ENCODE results near the gene GPR156. TPM values are rescaled to one million over a fixed set of nuclear protein-coding genes. Genes with fewer than 3 reads are reported as not detected.

Gene GPR156
- total RNA-seq, 2 donors from 2014 or later = 1.1 to 1.2 TPM

DNA sequence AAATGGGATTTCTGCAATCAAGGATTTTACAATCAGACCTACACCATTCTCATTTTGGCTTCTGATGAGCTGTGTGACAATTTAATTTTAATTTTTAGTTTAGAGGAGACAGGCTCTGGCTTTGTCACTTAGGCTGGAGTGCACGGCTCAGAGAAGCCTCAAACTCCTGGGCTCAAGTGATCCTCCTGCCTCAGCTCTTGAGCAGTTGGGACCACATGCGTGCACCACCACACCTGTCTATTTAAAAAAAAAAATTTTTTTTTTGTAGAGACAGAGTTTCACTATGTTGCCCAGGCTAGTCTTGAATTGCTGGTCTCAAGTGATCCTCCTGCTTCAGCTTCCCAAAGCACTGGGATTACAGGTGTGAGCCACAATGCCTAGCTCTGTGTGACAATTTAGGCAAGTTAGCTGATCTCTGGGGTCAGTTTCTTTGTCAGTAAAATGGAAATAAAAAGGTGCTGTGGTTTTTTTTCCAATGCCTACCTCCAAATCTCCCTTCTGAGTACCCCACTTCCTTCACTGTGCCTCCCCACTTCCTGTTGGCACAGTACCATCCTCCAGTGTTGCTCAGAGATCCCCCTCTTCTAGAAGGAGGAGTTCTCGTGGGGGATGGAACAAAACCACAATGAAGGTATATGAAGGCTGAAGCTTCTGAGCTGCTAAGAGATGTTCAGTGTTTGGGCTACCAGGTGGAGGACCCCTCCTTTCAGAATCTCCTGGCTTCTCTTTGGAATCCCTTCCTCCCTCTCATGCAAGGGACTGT, 136.7 kb downstream of the GPR156 start:
- Histone ChIP-seq H3K27me3 (ENCODE audit: control insufficient read depth, insufficient read depth, low read length, poor library complexity, severe bottlenecking) (no peaks in the 10 kb centered on the region), H3K9me3 (ENCODE audit: control insufficient read depth, low read length) (no peaks in the 10 kb centered on the region), H3K36me3 (ENCODE audit: control insufficient read depth, insufficient read depth, low read length) (no peaks in the 10 kb centered on the region), H3K9ac (ENCODE audit: extremely low read depth, low read length, poor library complexity, severe bottlenecking) (no peak overlapping the region), H3K27ac (ENCODE audit: low read depth, low read length) (no peak overlapping the region), H3K4me1 (ENCODE audit: control insufficient read depth, insufficient read depth, low read length) (peaks cover 7% of the 10 kb centered on the region), H3K4me3 (ENCODE audit: low read length) (no peak overlapping the region)
- TF ChIP-seq, protein P1, sequence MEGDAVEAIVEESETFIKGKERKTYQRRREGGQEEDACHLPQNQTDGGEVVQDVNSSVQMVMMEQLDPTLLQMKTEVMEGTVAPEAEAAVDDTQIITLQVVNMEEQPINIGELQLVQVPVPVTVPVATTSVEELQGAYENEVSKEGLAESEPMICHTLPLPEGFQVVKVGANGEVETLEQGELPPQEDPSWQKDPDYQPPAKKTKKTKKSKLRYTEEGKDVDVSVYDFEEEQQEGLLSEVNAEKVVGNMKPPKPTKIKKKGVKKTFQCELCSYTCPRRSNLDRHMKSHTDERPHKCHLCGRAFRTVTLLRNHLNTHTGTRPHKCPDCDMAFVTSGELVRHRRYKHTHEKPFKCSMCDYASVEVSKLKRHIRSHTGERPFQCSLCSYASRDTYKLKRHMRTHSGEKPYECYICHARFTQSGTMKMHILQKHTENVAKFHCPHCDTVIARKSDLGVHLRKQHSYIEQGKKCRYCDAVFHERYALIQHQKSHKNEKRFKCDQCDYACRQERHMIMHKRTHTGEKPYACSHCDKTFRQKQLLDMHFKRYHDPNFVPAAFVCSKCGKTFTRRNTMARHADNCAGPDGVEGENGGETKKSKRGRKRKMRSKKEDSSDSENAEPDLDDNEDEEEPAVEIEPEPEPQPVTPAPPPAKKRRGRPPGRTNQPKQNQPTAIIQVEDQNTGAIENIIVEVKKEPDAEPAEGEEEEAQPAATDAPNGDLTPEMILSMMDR (conservative IDR thresholded peaks at IDR 0.05) = no peak
- H3K36me3 Mint-ChIP-seq (ENCODE audit: low read depth) = no peaks in the 10 kb centered on the region
- H3K4me3 Mint-ChIP-seq = no peak overlapping the region
- peak overlapping the region; percentile 65 for H3K27ac Mint-ChIP-seq
- no peak for DNase-seq
- WGBS, 2 experiments (ENCODE audit: insufficient coverage in 1 of 2, insufficient read length in 1 of 2) = 95% methylated on average over 3 of the region's 3 CpGs; no CpG with 5 or more reads in 1 of the 2 experiments
- peaks cover 8% of the 10 kb centered on the region for H3K9me3 Mint-ChIP-seq
- peaks cover 36% of the 10 kb centered on the region for H3K4me1 Mint-ChIP-seq
- peaks cover 4% of the 10 kb centered on the region for H3K27me3 Mint-ChIP-seq (ENCODE audit: insufficient read depth)

DNA sequence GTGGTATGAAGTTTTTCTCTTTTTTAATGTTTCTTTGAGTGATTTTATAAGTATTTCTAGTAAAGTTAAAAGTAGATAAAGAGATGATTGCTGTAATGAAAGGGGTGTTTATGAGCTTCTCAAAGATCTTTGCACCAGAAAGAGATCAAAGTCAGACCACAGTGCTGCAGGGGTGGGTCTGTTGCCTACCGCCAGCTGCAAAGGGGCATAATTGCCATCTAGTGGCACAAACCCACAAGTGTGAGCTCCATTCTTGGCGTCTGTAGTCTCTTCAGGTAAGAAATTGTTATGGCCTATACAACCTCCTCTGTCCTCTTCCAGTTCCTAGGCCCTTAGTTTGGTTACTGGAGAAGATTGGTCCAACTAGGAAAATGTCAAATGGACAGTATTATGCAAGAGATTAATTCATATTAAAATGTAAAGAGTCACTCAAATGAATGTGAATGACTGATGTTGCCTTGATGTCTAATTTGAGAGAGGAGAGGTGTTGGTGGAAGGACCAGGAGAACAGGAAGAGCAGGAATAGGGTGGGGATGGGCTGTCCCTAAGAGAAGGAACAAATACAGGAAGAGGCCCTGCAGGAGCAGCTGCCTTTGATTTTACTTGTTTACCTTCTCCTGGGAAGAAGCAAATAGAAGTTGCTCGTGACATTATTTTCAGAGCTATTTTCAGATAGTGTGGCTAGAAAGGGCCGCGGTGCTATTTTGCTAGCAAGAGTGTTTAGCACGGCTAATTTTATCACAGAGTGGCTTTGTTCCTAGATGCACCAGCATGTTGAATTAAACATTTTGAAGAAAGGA, 137.8 kb downstream of the GPR156 start:
- no peaks in the 10 kb centered on the region for H3K36me3 Mint-ChIP-seq (ENCODE audit: low read depth)
- peak overlapping the region; percentile 65 for H3K27ac Mint-ChIP-seq
- peaks cover 36% of the 10 kb centered on the region for H3K4me1 Mint-ChIP-seq
- H3K27me3 Mint-ChIP-seq (ENCODE audit: insufficient read depth) = no peaks in the 10 kb centered on the region
- TF ChIP-seq, protein P1 (conservative IDR thresholded peaks at IDR 0.05) = peak; percentile 61
- WGBS, 2 experiments (ENCODE audit: insufficient coverage in 1 of 2, insufficient read length in 1 of 2) = 53 to 66% methylated on average over 5 to 6 of the region's 6 CpGs
- Histone ChIP-seq H3K27ac (ENCODE audit: low read depth, low read length) (no peak overlapping the region), H3K4me3 (ENCODE audit: low read length) (no peak overlapping the region), H3K9ac (ENCODE audit: extremely low read depth, low read length, poor library complexity, severe bottlenecking) (no peak overlapping the region), H3K4me1 (ENCODE audit: control insufficient read depth, insufficient read depth, low read length) (peaks cover 7% of the 10 kb centered on the region), H3K9me3 (ENCODE audit: control insufficient read depth, low read length) (no peaks in the 10 kb centered on the region), H3K27me3 (ENCODE audit: control insufficient read depth, insufficient read depth, low read length, poor library complexity, severe bottlenecking) (no peaks in the 10 kb centered on the region), H3K36me3 (ENCODE audit: control insufficient read depth, insufficient read depth, low read length) (no peaks in the 10 kb centered on the region)
- peak; percentile 56 for DNase-seq
- H3K4me3 Mint-ChIP-seq = peak overlapping the region; percentile 4
- no peaks in the 10 kb centered on the region for H3K9me3 Mint-ChIP-seq

DNA sequence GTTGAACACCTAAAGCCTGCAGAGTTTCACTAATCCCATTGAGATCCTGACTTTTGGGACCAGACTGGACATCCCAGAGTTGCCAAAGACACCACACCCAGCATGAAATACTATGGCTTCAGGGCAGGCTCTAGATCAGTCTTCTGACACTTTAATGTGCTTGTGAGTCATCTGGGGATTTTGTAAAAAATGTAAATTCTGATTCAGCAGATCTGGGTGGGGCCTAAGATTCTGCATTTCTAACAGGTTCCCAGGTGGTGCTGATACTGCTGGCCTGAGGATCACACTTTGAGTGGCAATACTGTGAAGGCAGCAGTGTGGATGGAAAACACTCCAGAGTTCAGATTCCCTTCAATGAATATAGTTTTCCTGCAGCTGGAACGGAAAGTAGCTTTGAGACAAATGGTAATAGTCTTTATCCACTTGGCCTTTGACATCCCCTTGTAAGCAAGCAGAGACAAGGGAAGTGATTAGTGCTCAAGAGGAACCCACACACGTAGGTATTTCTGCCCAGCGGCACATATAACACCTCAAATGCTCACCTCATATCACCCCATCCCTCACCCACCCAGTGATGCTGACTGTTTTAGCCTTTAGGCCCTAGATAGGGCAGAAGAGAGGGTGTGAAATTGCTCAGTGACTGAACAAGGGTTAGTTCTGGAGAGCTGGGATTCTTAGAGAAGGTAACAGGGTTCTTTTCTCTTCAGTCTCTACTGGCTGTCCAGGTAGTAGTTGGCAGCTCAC, 139.3 kb downstream of the GPR156 start:
- peak overlapping the region; percentile 69 for H3K27ac Mint-ChIP-seq
- H3K36me3 Mint-ChIP-seq (ENCODE audit: low read depth) = no peaks in the 10 kb centered on the region
- no peak overlapping the region for H3K27ac ChIP-seq (ENCODE audit: low read depth, low read length)
- peaks cover 5% of the 10 kb centered on the region for H3K9me3 Mint-ChIP-seq
- H3K4me1 Mint-ChIP-seq = peaks cover 36% of the 10 kb centered on the region
- H3K9ac ChIP-seq (ENCODE audit: extremely low read depth, low read length, poor library complexity, severe bottlenecking) = no peak overlapping the region
- no peaks in the 10 kb centered on the region for H3K36me3 ChIP-seq (ENCODE audit: control insufficient read depth, insufficient read depth, low read length)
- peaks cover 7% of the 10 kb centered on the region for H3K4me1 ChIP-seq (ENCODE audit: control insufficient read depth, insufficient read depth, low read length)
- DNase-seq = no peak
- H3K4me3 ChIP-seq (ENCODE audit: low read length) = no peak overlapping the region
- H3K27me3 Mint-ChIP-seq (ENCODE audit: insufficient read depth) = no peaks in the 10 kb centered on the region
- no peaks in the 10 kb centered on the region for H3K27me3 ChIP-seq (ENCODE audit: control insufficient read depth, insufficient read depth, low read length, poor library complexity, severe bottlenecking)
- TF ChIP-seq, protein P1 (conservative IDR thresholded peaks at IDR 0.05) = no peak
- 50 to 86% methylated on average over 1 to 3 of the region's 3 CpGs for WGBS, 2 experiments (ENCODE audit: insufficient coverage in 1 of 2, insufficient read length in 1 of 2)
- H3K4me3 Mint-ChIP-seq = no peak overlapping the region
- no peaks in the 10 kb centered on the region for H3K9me3 ChIP-seq (ENCODE audit: control insufficient read depth, low read length)

Measured in endodermal cell (in vitro differentiated cells).